Mammary epithelial cell (primary cell): Measurements from ENCODE around the gene TRPM2.

Experiments used
- CTCF ChIP-seq, 2 donors: IDR thresholded peaks in 1 of 2; conservative IDR thresholded peaks in 1 of 2; 2 replicates each; pipeline ENCODE4 v1.5.1; 2011 to 2012; ENCODE audit warnings: inconsistent platforms in 2 of 2, low read length in 2 of 2, mild to moderate bottlenecking in 2 of 2, control low read depth in 1 of 2, low read depth in 1 of 2; ENCODE audit not compliant: insufficient read depth in 1 of 2; ENCODE audit errors: extremely low read depth in 1 of 2
- EZH2 ChIP-seq: IDR thresholded peaks from 2 replicates; pipeline ENCODE4 v1.6.1; 2012; ENCODE audit warnings: low read length, inconsistent platforms, borderline replicate concordance

GRCh38 chr21:44392916-44393315, 39.5 kb downstream of the TRPM2 start:
- no peak for TF ChIP-seq CTCF (conservative IDR thresholded peaks at IDR 0.05 in 1 of 2, IDR thresholded peaks at IDR 0.05 in 1 of 2; ENCODE audit: extremely low read depth in 1 of 2, insufficient read depth in 1 of 2, low read depth in 1 of 2, low read length in 2 of 2)
- TF ChIP-seq EZH2 = no peak
